ENCODE results near the gene SPNS1. TPM values are rescaled to one million over a fixed set of nuclear protein-coding genes. Genes with fewer than 3 reads are reported as not detected.
"Not testable (repeated sequence)": the region's sequence is repeated elsewhere in the genome, so short reads cannot be mapped to it uniquely, and the experiment has no call there.

Gene SPNS1, protein sequence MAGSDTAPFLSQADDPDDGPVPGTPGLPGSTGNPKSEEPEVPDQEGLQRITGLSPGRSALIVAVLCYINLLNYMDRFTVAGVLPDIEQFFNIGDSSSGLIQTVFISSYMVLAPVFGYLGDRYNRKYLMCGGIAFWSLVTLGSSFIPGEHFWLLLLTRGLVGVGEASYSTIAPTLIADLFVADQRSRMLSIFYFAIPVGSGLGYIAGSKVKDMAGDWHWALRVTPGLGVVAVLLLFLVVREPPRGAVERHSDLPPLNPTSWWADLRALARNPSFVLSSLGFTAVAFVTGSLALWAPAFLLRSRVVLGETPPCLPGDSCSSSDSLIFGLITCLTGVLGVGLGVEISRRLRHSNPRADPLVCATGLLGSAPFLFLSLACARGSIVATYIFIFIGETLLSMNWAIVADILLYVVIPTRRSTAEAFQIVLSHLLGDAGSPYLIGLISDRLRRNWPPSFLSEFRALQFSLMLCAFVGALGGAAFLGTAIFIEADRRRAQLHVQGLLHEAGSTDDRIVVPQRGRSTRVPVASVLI
- 11.6 and 31.8 TPM in 2 replicates for total RNA-seq (ENCODE audit: low replicate concordance)

DNA sequence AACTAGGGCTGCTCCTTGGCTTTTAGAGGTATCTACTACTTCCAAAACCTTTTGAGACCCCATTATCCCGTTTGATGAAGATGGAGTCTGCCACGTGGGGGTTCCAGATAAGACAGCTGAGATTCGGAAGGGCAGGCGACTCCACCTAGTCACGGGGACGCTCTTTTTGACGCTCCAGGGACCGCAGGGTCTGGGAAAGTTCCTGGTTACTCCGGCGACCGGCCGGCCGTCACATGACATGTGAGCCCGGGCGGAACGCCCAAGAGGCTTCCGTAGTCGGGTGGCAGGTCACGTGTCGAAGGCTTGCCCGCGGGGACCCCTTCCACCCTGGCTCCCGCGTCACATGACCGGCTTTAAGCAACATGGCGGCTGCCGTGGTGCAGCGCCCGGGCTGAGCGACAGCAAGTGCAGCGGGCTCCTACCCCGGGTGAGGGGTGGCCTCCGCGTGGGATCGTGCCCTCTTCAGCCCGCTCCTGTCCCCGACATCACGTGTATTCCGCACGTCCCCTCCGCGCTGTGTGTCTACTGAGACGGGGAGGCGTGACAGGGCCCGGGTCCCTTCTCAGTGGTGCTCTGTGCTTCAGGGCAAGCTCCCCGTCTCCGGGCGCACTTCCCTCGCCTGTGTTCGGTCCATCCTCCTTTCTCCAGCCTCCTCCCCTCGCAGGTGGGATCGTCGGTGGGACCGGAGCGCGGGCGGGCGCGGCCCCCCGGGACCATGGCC lies at the start of gene SPNS1:
TSS of gene SPNS1 (plus strand) at position 342 of the 721 bp plus-strand sequence. CDS start at position 716, 374 bp downstream.
- Mint-ChIP-seq H3K27ac (peak within 1 kb of the TSS; percentile 87), H3K36me3 (peaks cover 2% of the 10 kb centered on the region), H3K9me3 (no peaks in the 10 kb centered on the region), H3K4me1 (peaks cover 11% of the 10 kb centered on the region), H3K27me3 (ENCODE audit: insufficient read depth, low read depth) (peaks cover 2% of the 10 kb centered on the region), H3K4me3 (peak within 1 kb of the TSS; percentile 95)
- H3K27me3 ChIP-seq = no peaks in the 10 kb centered on the region
- H3K27ac ChIP-seq = peak within 1 kb of the TSS; percentile 91
- H3K4me2 ChIP-seq = peak within 1 kb of the TSS; percentile 86
- peak within 1 kb of the TSS; percentile 92 for H2AFZ ChIP-seq (replicated peaks)
- H3K36me3 ChIP-seq = no peaks in the 10 kb centered on the region
- peaks cover 8% of the 10 kb centered on the region for H3F3A ChIP-seq (ENCODE audit: low read depth)
- H4K20me1 ChIP-seq (ENCODE audit: low read depth) = no peaks in the 10 kb centered on the region
- H3K9ac ChIP-seq = peak within 1 kb of the TSS; percentile 84
- TF ChIP-seq, protein P1, sequence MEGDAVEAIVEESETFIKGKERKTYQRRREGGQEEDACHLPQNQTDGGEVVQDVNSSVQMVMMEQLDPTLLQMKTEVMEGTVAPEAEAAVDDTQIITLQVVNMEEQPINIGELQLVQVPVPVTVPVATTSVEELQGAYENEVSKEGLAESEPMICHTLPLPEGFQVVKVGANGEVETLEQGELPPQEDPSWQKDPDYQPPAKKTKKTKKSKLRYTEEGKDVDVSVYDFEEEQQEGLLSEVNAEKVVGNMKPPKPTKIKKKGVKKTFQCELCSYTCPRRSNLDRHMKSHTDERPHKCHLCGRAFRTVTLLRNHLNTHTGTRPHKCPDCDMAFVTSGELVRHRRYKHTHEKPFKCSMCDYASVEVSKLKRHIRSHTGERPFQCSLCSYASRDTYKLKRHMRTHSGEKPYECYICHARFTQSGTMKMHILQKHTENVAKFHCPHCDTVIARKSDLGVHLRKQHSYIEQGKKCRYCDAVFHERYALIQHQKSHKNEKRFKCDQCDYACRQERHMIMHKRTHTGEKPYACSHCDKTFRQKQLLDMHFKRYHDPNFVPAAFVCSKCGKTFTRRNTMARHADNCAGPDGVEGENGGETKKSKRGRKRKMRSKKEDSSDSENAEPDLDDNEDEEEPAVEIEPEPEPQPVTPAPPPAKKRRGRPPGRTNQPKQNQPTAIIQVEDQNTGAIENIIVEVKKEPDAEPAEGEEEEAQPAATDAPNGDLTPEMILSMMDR (IDR thresholded peaks at IDR 0.05) = no peak
- TF ChIP-seq EZH2phosphoT487 (IDR thresholded peaks at IDR 0.05) = no peak
- no peak for TF ChIP-seq EZH2 (IDR thresholded peaks at IDR 0.05)
- peaks cover 12% of the 10 kb centered on the region for H3K79me2 ChIP-seq (ENCODE audit: low read depth)
- H3K4me1 ChIP-seq = peaks cover 5% of the 10 kb centered on the region
- DNase-seq (ENCODE audit: low spot score) = peak; percentile 99
- no peaks in the 10 kb centered on the region for H3K9me3 ChIP-seq (ENCODE audit: low read depth)
- H3K4me3 ChIP-seq = peak within 1 kb of the TSS; percentile 87

DNA sequence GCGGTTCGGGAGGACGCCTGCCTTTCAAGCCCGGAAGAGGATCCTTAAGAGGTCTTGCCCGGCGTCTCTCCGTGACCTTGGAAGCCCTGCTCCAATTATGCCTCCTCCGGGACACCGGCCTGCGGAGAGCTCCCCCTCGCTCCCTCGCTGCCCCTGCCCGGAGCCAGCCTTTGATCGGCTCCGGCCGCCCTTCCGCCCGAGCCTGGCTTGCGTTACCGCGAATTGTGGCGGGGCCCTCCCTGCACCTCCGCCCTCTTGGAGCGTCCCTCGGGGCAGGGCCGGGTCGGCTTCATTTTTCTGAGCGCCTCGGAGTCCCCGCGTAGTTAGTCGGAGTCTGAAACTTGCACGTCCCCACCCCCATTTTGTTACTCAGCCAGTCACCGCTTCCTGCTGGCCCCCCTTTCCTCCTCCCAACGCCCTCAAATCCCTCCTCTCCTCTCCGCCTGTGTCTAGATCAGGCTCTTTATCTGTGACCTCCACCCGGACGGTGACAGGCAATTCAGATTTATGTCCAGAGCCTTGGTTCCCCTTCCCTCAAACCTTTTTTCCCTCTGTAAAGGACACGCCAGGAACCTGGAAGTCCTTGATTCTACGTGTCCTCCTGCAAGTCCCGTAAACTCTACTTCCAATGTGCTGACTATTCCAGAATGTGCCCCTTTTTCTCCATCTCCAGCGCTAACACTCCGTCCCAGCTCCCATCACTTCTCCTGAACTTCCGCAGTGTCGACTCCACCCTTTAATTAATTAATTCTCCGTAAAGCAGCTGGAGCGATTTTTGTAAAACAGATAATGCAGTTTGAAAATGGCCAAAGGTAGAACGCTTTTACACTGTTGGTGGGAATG lies 49.0 kb upstream of the SPNS1 start:
- H3K79me2 ChIP-seq (ENCODE audit: low read depth) = no peaks in the 10 kb centered on the region
- peak overlapping the region; percentile 69 for H3K9ac ChIP-seq
- H3K4me2 ChIP-seq = peak overlapping the region; percentile 84
- H3K4me3 ChIP-seq = peak overlapping the region; percentile 69
- H4K20me1 ChIP-seq (ENCODE audit: low read depth) = no peaks in the 10 kb centered on the region
- DNase-seq (ENCODE audit: low spot score) = peak; percentile 91
- no peaks in the 10 kb centered on the region for H3K36me3 ChIP-seq
- peaks cover 39% of the 10 kb centered on the region for H3F3A ChIP-seq (ENCODE audit: low read depth)
- H3K27ac ChIP-seq = peak overlapping the region; percentile 59
- no peaks in the 10 kb centered on the region for H3K9me3 Mint-ChIP-seq
- no peaks in the 10 kb centered on the region for H3K9me3 ChIP-seq (ENCODE audit: low read depth)
- H3K27ac Mint-ChIP-seq = peak overlapping the region; percentile 93
- peaks cover 4% of the 10 kb centered on the region for H3K27me3 Mint-ChIP-seq (ENCODE audit: insufficient read depth, low read depth)
- no peaks in the 10 kb centered on the region for H3K36me3 Mint-ChIP-seq
- no peaks in the 10 kb centered on the region for H3K4me1 ChIP-seq
- TF ChIP-seq EZH2 (IDR thresholded peaks at IDR 0.05) (no peak), EZH2phosphoT487 (IDR thresholded peaks at IDR 0.05) (no peak)
- TF ChIP-seq, protein P1 (IDR thresholded peaks at IDR 0.05) = no peak
- peaks cover 17% of the 10 kb centered on the region for H3K4me1 Mint-ChIP-seq
- H3K4me3 Mint-ChIP-seq = peak overlapping the region; percentile 93
- peak overlapping the region; percentile 92 for H2AFZ ChIP-seq (replicated peaks)
- H3K27me3 ChIP-seq = no peaks in the 10 kb centered on the region

DNA sequence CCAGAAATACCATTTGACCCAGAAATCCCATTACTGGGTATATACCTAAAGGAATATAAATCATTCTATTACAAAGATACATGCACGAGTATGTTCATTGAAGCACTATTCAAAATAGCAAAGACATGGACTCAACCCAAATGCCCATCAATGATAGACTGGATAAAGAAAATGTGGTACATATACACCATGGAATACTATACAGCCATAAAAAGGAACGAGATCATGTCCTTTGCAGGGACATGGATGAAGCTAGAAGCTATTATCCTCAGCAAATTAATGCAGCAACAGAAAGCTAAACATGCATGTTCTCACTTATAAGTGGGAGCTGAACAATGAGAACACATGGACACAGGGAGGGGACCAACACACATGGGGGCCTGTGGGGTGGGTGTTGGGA lies 48.3 kb upstream of the SPNS1 start:
- not testable (repeated sequence) for H3K4me1 ChIP-seq; H3K36me3 Mint-ChIP-seq; H3K27ac Mint-ChIP-seq; H3K79me2 ChIP-seq (ENCODE audit: low read depth); H3K9ac ChIP-seq; H2AFZ ChIP-seq (replicated peaks); DNase-seq (ENCODE audit: low spot score); H3K27me3 ChIP-seq; H3K36me3 ChIP-seq; H4K20me1 ChIP-seq (ENCODE audit: low read depth); H3K27ac ChIP-seq; H3K9me3 ChIP-seq (ENCODE audit: low read depth); H3K27me3 Mint-ChIP-seq (ENCODE audit: insufficient read depth, low read depth); H3K9me3 Mint-ChIP-seq
- H3K4me2 ChIP-seq = peak overlapping the region; percentile 84
- Mint-ChIP-seq H3K4me3 (peak overlapping the region; percentile 93), H3K4me1 (peaks cover 23% of the 10 kb centered on the region)
- H3K4me3 ChIP-seq = peak overlapping the region; percentile 69
- peaks cover 46% of the 10 kb centered on the region for H3F3A ChIP-seq (ENCODE audit: low read depth)
